Neural cell (in vitro differentiated cells): ENCODE data around the gene EMD.

Source experiments
- EP300 ChIP-seq: fragments of 450-650 bp; conservative IDR thresholded peaks from 2 replicates; pipeline ENCODE4 v1.6.1; 2014; ENCODE audit warnings: antibody characterized with exemption, mild to moderate bottlenecking, moderate library complexity; ENCODE audit not compliant: poor library complexity, severe bottlenecking
- EZH2 ChIP-seq: fragments of 200-600, 300-800 bp; shearing (Covaris generic), sonication (generic); IDR thresholded peaks from 2 replicates; pipeline ENCODE4 v1.6.1; 2014; ENCODE audit warnings: antibody characterized with exemption, low read length, borderline replicate concordance, mild to moderate bottlenecking; ENCODE audit not compliant: insufficient read depth, poor library complexity, severe bottlenecking
- POLR2AphosphoS5 ChIP-seq: IDR thresholded peaks from 2 replicates; pipeline ENCODE4 v1.6.1; 2012
- RAD21 ChIP-seq: fragments of 450-650 bp; conservative IDR thresholded peaks from 2 replicates; pipeline ENCODE4 v1.6.1; 2014; ENCODE audit warnings: antibody characterized with exemption, mild to moderate bottlenecking, moderate library complexity
- SMC3 ChIP-seq: fragments of 450-650 bp; conservative IDR thresholded peaks from 2 replicates; pipeline ENCODE4 v1.6.1; 2014; ENCODE audit warnings: antibody characterized with exemption, mild to moderate bottlenecking, moderate library complexity; ENCODE audit not compliant: poor library complexity
- TAF1 ChIP-seq: IDR thresholded peaks from 2 replicates; pipeline ENCODE4 v1.6.1; 2012; ENCODE audit warnings: low read depth
- TF ChIP-seq, protein P1 (sequence below): fragments of 450-650 bp; IDR thresholded peaks from 2 replicates; pipeline ENCODE4 v1.5.1; 2014; ENCODE audit warnings: antibody characterized with exemption, mild to moderate bottlenecking, moderate library complexity; ENCODE audit not compliant: poor library complexity, severe bottlenecking
- TF ChIP-seq, protein P2 (sequence below): IDR thresholded peaks from 2 replicates; pipeline ENCODE4 v1.6.1; 2012; ENCODE audit warnings: borderline replicate concordance

DNA sequence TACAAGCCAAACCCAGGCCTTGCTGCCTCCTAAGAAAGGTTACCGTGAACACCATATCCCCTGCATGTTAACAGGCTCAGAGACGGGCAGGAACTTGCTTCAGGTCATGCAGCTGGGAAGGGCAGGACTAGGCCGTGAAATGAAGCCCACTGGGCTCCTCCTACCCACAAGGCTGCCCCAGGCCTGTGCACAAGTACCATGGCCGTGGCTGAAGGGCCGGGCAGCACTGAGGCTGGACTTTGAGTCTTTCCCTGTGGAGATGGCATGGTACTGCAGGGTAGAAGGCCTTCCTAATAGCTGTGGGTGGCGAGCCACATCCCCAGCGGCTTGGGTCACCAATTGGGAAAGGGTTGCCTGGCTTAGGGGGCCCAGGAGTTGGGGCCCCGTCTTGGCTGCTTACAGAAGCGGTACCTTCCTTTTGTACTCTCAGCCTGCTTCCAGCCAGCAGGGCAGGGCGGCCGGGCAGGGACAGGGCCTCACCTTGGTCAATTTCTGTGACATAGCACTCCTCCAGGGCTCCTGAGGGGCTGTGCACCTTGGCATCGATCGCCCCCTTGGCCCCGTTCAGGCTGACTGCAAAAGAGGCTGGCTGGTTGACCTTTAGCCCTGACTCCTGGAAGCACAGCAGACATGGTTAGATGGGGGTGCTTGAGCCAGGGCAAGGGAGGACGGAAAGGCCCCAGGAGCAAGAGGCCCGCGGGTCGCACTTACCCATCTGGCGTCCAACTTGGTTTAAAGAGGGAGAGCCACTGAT lies 28.5 kb upstream of the EMD start:
- TF ChIP-seq, protein P1, sequence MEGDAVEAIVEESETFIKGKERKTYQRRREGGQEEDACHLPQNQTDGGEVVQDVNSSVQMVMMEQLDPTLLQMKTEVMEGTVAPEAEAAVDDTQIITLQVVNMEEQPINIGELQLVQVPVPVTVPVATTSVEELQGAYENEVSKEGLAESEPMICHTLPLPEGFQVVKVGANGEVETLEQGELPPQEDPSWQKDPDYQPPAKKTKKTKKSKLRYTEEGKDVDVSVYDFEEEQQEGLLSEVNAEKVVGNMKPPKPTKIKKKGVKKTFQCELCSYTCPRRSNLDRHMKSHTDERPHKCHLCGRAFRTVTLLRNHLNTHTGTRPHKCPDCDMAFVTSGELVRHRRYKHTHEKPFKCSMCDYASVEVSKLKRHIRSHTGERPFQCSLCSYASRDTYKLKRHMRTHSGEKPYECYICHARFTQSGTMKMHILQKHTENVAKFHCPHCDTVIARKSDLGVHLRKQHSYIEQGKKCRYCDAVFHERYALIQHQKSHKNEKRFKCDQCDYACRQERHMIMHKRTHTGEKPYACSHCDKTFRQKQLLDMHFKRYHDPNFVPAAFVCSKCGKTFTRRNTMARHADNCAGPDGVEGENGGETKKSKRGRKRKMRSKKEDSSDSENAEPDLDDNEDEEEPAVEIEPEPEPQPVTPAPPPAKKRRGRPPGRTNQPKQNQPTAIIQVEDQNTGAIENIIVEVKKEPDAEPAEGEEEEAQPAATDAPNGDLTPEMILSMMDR, result no peak
- TF ChIP-seq EP300 (no peak), POLR2AphosphoS5 (no peak), RAD21 (no peak), EZH2 (no peak), SMC3 (no peak), TAF1 (no peak)
- TF ChIP-seq, protein P2, sequence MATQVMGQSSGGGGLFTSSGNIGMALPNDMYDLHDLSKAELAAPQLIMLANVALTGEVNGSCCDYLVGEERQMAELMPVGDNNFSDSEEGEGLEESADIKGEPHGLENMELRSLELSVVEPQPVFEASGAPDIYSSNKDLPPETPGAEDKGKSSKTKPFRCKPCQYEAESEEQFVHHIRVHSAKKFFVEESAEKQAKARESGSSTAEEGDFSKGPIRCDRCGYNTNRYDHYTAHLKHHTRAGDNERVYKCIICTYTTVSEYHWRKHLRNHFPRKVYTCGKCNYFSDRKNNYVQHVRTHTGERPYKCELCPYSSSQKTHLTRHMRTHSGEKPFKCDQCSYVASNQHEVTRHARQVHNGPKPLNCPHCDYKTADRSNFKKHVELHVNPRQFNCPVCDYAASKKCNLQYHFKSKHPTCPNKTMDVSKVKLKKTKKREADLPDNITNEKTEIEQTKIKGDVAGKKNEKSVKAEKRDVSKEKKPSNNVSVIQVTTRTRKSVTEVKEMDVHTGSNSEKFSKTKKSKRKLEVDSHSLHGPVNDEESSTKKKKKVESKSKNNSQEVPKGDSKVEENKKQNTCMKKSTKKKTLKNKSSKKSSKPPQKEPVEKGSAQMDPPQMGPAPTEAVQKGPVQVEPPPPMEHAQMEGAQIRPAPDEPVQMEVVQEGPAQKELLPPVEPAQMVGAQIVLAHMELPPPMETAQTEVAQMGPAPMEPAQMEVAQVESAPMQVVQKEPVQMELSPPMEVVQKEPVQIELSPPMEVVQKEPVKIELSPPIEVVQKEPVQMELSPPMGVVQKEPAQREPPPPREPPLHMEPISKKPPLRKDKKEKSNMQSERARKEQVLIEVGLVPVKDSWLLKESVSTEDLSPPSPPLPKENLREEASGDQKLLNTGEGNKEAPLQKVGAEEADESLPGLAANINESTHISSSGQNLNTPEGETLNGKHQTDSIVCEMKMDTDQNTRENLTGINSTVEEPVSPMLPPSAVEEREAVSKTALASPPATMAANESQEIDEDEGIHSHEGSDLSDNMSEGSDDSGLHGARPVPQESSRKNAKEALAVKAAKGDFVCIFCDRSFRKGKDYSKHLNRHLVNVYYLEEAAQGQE, result no peak
